Loucy (cell line): Measurements from ENCODE around the gene IDS.
"Not testable (repeated sequence)": the region's sequence is repeated elsewhere in the genome, so short reads cannot be mapped to it uniquely, and the experiment has no call there.

ENCODE experiments used
- H2AFZ ChIP-seq: fragments of 200-600 bp; sonication (generic); 2 replicates; pipeline ENCODE4 v1.6.0; 2016; ENCODE audit warnings: antibody characterized with exemption, mild to moderate bottlenecking, low read length, moderate library complexity
- H3F3A ChIP-seq: fragments of 200-600 bp; 2 replicates; pipeline ENCODE4 v1.6.0; 2016; ENCODE audit warnings: antibody characterized with exemption, low read depth, mild to moderate bottlenecking
- H3K27me3 ChIP-seq: fragments of 200-600 bp; sonication (generic); 2 replicates; pipeline ENCODE4 v1.6.1; 2014; ENCODE audit warnings: low read length, mild to moderate bottlenecking; ENCODE audit not compliant: insufficient read depth, poor library complexity, severe bottlenecking
- H3K36me3 ChIP-seq: fragments of 200-600 bp; sonication (generic); 2 replicates; pipeline ENCODE4 v1.6.1; 2016; ENCODE audit warnings: low read length; ENCODE audit not compliant: insufficient read depth
- H3K4me1 ChIP-seq: fragments of 200-600 bp; sonication (generic); 2 replicates; pipeline ENCODE4 v1.5.1; 2014; ENCODE audit warnings: low read length, mild to moderate bottlenecking; ENCODE audit not compliant: insufficient read depth, poor library complexity, severe bottlenecking
- H3K4me2 ChIP-seq: fragments of 200-600 bp; sonication (generic); 2 replicates; pipeline ENCODE4 v1.6.0; 2014; ENCODE audit warnings: antibody characterized with exemption, low read length, low read depth, mild to moderate bottlenecking; ENCODE audit not compliant: poor library complexity, severe bottlenecking
- H3K4me3 ChIP-seq: fragments of 200-600 bp; sonication (generic); 2 replicates; pipeline ENCODE4 v1.5.1; 2014; ENCODE audit warnings: low read length, mild to moderate bottlenecking, mixed read lengths; ENCODE audit not compliant: poor library complexity, severe bottlenecking
- H3K79me2 ChIP-seq: fragments of 200-600 bp; sonication (generic); 2 replicates; pipeline ENCODE4 v1.6.1; 2014; ENCODE audit warnings: low read length; ENCODE audit not compliant: insufficient read depth
- H3K9ac ChIP-seq: fragments of 200-600 bp; sonication (generic); 2 replicates; pipeline ENCODE4 v1.6.0; 2014; ENCODE audit warnings: mild to moderate bottlenecking, low read depth, low read length, moderate library complexity; ENCODE audit not compliant: poor library complexity, severe bottlenecking
- H3K9me2 ChIP-seq: fragments of 200-600 bp; sonication (generic); replicated peaks from 2 replicates; pipeline ENCODE4 v1.6.1; 2016; ENCODE audit warnings: low read depth, low read length, mixed read lengths
- H3K9me3 ChIP-seq: fragments of 200-600 bp; sonication (generic); 2 replicates; pipeline ENCODE4 v1.6.1; 2014; ENCODE audit warnings: mild to moderate bottlenecking, antibody characterized with exemption, low read length, low read depth; ENCODE audit not compliant: insufficient read depth
- H4K20me1 ChIP-seq: fragments of 200-600 bp; sonication (generic); 2 replicates; pipeline ENCODE4 v1.6.0; 2014; ENCODE audit warnings: antibody characterized with exemption, low read length, mild to moderate bottlenecking; ENCODE audit not compliant: insufficient read depth, poor library complexity, severe bottlenecking
- CTCF ChIP-seq: fragments of 200-600 bp; sonication (generic); conservative IDR thresholded peaks from 2 replicates; pipeline ENCODE4 v1.5.1; 2014; ENCODE audit warnings: mild to moderate bottlenecking, antibody characterized with exemption, low read length
- EZH2phosphoT487 ChIP-seq: fragments of 200-600 bp; IDR thresholded peaks from 2 replicates; pipeline ENCODE4 v1.6.1; 2018; ENCODE audit warnings: antibody characterized with exemption, mild to moderate bottlenecking, moderate library complexity, borderline replicate concordance

IDS gene

GRCh38 chrX:149493567-149494562 lies 11.2 kb downstream of the IDS start:
- Histone ChIP-seq H3K9me2 (no peaks in the 10 kb centered on the region), H3F3A (no peaks in the 10 kb centered on the region), H3K4me3 (no peak overlapping the region), H3K4me2 (no peak overlapping the region), H3K36me3 (peaks cover 54% of the 10 kb centered on the region; the same call in 1 of the 2 replicates), H3K4me1 (no peaks in the 10 kb centered on the region), H3K9ac (no peak overlapping the region), H3K27me3 (no peaks in the 10 kb centered on the region), H2AFZ (no peak overlapping the region), H4K20me1 (no peaks in the 10 kb centered on the region), H3K9me3 (no peaks in the 10 kb centered on the region), H3K79me2 (no peaks in the 10 kb centered on the region)
- peak; percentile 30; the same call in 1 of the 2 replicates for TF ChIP-seq CTCF
- TF ChIP-seq EZH2phosphoT487 = no peak

- H3K9me2 ChIP-seq = no peaks in the 10 kb centered on the region
- H3K79me2 ChIP-seq = no peaks in the 10 kb centered on the region
- H4K20me1 ChIP-seq = no peaks in the 10 kb centered on the region
- no peak overlapping the region for H3K4me2 ChIP-seq
- no peak overlapping the region for H3K9ac ChIP-seq
- H3K27me3 ChIP-seq = no peaks in the 10 kb centered on the region
- peaks cover 6% of the 10 kb centered on the region for H3K4me1 ChIP-seq
- H3K4me3 ChIP-seq = no peak overlapping the region
- no peaks in the 10 kb centered on the region for H3K9me3 ChIP-seq
- H3F3A ChIP-seq = no peaks in the 10 kb centered on the region
- no peak overlapping the region for H2AFZ ChIP-seq
- no peak for TF ChIP-seq EZH2phosphoT487
- TF ChIP-seq CTCF = no peak
- peaks cover 39% of the 10 kb centered on the region; the same call in 1 of the 2 replicates for H3K36me3 ChIP-seq
Observed at GRCh38 chrX:149491812-149492211, 13.3 kb downstream of the IDS start.

- H3K9ac ChIP-seq = no peak overlapping the region
- no peak overlapping the region for H2AFZ ChIP-seq
- no peaks in the 10 kb centered on the region for H3K9me3 ChIP-seq
- TF ChIP-seq EZH2phosphoT487 (no peak), CTCF (no peak)
- H3F3A ChIP-seq = no peaks in the 10 kb centered on the region
- peaks cover 6% of the 10 kb centered on the region for H3K4me1 ChIP-seq
- no peaks in the 10 kb centered on the region for H4K20me1 ChIP-seq
- no peaks in the 10 kb centered on the region for H3K79me2 ChIP-seq
- H3K27me3 ChIP-seq = no peaks in the 10 kb centered on the region
- no peak overlapping the region for H3K4me2 ChIP-seq
- peaks cover 44% of the 10 kb centered on the region; the same call in 1 of the 2 replicates for H3K36me3 ChIP-seq
- no peaks in the 10 kb centered on the region for H3K9me2 ChIP-seq
- no peak overlapping the region for H3K4me3 ChIP-seq
Observed at GRCh38 chrX:149490100-149490499, 15.0 kb downstream of the IDS start.

GRCh38 chrX:149488411-149489052 lies 16.6 kb downstream of the IDS start:
- H3K9ac ChIP-seq, H2AFZ ChIP-seq, H3K27me3 ChIP-seq, H3K4me1 ChIP-seq, H3K4me2 ChIP-seq, H3F3A ChIP-seq, H3K9me3 ChIP-seq, H3K9me2 ChIP-seq, H3K4me3 ChIP-seq, H3K79me2 ChIP-seq, H4K20me1 ChIP-seq: not testable (repeated sequence)
- peaks cover 35% of the 10 kb centered on the region; the same call in 1 of the 2 replicates for H3K36me3 ChIP-seq

GRCh38 chrX:149488008-149488407 lies 17.1 kb downstream of the IDS start:
- H3K79me2 ChIP-seq, H3K9me2 ChIP-seq, H3K9ac ChIP-seq, H3K4me1 ChIP-seq, H3K9me3 ChIP-seq, H3K4me3 ChIP-seq, H3F3A ChIP-seq, H4K20me1 ChIP-seq, H3K27me3 ChIP-seq, H2AFZ ChIP-seq, H3K4me2 ChIP-seq: not testable (repeated sequence)
- H3K36me3 ChIP-seq = peaks cover 35% of the 10 kb centered on the region; the same call in 1 of the 2 replicates
